AG09309 (cell line): ENCODE data around the gene ATP6V0A4.

Source experiments
- DNase-seq: peaks from one replicate; pipeline ENCODE4 v3.0.0-alpha.2; 2010; ENCODE audit warnings: low read depth
- H3K4me3 ChIP-seq: 2 replicates; pipeline ENCODE4 v1.5.1; 2011; ENCODE audit warnings: mild to moderate bottlenecking, low read depth, low read length, moderate library complexity; ENCODE audit not compliant: control insufficient read depth
- TF ChIP-seq, protein P1 (sequence below): IDR thresholded peaks from 2 replicates; pipeline ENCODE4 v1.5.1; 2011; ENCODE audit warnings: mild to moderate bottlenecking, low read depth, low read length, inconsistent platforms; ENCODE audit not compliant: insufficient read depth, control insufficient read depth; ENCODE audit errors: missing control alignments

Gene ATP6V0A4

DNA sequence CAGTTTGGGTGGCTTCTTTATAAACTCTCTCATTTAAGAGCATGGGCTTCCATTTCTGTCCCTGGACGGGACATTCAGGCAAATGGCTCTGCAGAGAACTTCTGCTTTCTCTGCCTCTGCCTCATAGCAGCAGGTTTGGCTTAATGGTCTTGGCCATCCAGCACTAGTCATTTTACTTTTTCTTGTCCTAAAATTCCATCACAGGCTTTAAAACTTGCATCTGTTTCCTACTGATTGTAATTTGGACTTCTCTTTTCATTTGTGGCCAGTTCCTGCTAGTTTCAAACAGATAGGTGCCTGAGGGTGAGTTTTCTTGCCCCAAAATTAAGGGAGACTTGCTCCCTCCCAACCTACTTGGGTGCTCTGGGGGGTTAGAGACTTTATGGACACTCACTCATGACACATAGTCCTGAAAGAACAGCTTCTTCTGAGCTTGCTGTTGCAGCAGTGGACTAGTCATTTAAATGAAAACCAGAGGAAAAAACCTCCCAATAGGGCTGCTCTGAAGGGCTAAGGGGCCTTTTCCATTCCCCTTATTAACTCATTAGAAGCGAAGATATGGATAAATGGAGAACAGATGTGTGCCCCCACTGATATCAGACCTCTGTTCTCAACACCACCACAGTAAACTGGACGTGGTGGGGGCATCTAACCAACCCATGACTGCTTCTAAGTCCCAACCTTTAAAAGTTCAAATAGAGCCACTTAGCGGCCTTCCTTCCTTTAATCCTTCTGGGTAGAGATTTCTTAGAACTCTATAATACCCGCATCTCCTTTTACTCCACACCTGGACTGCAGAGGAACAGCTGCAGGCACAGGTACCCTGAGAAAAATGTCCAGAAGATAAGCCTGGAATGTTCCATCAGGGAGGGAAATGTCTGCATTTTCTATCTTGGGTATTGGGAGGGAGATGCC lies 135.7 kb downstream of the ATP6V0A4 start:
- H3K4me3 ChIP-seq, result no peak overlapping the region
- no peak for DNase-seq

DNA sequence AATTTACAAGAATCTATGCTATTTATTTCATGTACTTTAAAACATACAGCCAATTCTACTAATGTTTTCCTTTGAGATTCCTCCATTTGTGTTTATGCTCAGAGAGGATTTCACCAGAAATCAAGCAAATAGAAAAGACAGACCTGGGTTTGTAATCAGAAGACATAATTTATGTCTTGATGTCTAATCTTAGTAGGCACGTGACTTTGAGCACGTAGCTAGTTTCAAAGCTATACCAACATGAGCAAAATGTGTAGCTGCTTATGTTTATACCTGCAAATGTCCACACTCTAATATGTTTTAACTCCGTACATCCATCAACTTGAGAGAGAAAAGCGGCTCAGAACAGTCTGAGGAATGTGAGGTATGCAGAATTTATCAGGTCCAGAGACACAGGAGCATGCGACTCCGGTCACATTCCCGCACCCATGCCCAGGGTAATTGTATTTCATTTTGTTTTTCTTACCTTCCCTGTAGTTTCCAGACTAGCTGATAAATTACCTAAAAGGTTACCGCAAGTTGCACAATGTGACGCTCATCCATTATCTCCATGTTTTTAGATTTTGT lies 136.8 kb downstream of the ATP6V0A4 start:
- no peak overlapping the region for H3K4me3 ChIP-seq
- TF ChIP-seq, protein P1, sequence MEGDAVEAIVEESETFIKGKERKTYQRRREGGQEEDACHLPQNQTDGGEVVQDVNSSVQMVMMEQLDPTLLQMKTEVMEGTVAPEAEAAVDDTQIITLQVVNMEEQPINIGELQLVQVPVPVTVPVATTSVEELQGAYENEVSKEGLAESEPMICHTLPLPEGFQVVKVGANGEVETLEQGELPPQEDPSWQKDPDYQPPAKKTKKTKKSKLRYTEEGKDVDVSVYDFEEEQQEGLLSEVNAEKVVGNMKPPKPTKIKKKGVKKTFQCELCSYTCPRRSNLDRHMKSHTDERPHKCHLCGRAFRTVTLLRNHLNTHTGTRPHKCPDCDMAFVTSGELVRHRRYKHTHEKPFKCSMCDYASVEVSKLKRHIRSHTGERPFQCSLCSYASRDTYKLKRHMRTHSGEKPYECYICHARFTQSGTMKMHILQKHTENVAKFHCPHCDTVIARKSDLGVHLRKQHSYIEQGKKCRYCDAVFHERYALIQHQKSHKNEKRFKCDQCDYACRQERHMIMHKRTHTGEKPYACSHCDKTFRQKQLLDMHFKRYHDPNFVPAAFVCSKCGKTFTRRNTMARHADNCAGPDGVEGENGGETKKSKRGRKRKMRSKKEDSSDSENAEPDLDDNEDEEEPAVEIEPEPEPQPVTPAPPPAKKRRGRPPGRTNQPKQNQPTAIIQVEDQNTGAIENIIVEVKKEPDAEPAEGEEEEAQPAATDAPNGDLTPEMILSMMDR, result no peak
- no peak for DNase-seq

More for the DNA sequence above, 135.7 kb downstream of the ATP6V0A4 start:
- TF ChIP-seq, protein P1, result no peak

DNA sequence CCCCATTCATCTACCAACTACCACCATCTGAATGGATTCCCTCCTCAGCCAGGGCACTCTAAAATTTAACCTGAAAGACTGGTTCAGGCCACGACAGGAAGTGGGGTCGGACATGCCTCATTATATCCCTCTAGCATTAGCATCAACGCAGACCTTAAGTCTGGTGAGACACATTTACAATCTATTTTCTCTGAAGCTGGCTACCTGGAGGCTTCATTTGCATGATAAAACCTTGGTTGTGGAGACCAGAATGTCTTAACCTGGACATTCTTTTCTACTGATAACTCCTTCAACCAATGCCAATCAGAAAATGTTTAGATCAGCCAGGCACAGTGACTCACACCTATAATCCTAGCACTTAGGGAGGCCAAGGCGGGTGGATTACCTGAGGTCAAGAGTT lies 139.1 kb downstream of the ATP6V0A4 start:
- TF ChIP-seq, protein P1, result no peak
- no peak overlapping the region for H3K4me3 ChIP-seq
- DNase-seq, result no peak

DNA sequence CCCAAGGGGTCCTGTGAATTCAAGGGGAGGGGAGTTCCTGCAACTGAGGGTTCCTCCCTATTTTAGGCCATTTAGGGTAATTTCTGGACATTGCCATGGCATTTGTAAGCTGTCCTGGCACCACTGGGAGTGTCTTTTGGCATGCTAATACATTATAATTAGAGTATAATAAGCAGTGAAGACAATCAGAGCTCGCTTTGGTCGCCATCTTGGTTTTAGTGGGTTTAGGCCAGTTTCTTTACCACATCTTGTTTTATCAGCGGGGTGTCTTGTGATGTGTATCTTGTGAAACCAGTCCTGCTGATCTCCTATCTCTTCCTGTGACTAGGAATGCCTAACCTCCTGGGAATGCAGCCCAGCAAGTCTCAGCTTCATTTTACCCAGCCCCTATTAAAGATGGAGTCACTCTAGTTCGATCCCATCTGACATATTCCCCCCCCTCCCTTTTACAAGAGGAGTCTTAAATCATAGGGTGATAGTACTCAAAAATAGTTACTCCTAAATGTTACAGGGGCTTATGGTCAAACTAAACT lies 140.1 kb downstream of the ATP6V0A4 start:
- no peak for DNase-seq
- H3K4me3 ChIP-seq, result no peak overlapping the region
- TF ChIP-seq, protein P1, result no peak

DNA sequence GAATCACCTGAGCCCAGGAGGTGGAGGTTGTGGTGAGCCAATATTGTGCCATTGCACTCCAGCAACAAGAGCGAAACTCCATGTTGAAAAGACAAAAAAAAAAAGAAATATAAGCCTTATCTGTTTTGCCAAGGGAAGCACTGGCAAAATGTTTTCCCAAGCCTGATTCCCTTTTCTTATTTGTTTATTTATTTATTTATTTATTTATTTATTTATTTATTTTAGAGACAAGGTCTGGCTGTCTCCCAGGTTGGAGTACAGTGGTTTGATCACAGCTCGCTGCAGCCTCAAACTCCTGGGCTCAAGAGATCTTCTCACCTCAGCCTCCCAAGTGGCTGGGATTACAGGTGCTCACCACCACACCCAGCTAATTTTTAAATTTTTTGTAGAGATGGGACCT lies 141.0 kb downstream of the ATP6V0A4 start:
- no peak for DNase-seq
- TF ChIP-seq, protein P1, result no peak
- no peak overlapping the region for H3K4me3 ChIP-seq
